ENCODE measurements around the gene F11.

DNA sequence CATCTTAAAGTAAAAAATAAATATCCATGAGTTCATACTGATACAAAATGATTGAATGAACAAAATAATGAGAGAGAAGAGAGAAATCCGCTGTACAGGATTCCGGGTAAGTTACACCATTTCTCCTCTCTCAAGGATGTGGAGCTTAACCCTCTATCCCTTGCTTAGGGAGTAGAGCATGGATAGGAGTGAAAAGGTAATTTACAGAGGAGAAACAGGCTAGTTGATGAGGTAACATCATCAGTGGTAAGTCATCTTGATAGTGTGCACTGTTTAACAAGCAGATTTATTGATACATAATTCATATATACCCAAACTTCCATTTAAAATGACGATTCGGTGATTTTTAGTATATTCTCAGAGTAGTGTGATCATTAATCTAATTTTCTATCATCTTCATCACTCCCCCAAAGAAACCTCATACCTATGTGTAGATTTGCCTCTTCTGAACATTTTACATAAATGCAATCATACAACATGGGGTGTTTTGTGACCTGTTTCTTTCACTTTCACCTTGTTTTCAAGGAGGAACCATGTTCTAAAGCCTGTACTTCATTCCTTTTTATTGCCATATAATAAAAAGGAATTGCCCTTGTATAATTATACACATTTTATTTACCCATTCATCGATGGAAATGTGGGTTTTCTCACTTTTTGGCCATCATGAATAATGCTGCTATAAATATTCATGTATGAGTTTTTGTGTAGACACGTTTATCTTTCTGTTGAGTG is 34.8 kb downstream of the F11 start:
- TF ChIP-seq, protein P1, sequence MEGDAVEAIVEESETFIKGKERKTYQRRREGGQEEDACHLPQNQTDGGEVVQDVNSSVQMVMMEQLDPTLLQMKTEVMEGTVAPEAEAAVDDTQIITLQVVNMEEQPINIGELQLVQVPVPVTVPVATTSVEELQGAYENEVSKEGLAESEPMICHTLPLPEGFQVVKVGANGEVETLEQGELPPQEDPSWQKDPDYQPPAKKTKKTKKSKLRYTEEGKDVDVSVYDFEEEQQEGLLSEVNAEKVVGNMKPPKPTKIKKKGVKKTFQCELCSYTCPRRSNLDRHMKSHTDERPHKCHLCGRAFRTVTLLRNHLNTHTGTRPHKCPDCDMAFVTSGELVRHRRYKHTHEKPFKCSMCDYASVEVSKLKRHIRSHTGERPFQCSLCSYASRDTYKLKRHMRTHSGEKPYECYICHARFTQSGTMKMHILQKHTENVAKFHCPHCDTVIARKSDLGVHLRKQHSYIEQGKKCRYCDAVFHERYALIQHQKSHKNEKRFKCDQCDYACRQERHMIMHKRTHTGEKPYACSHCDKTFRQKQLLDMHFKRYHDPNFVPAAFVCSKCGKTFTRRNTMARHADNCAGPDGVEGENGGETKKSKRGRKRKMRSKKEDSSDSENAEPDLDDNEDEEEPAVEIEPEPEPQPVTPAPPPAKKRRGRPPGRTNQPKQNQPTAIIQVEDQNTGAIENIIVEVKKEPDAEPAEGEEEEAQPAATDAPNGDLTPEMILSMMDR (IDR thresholded peaks at IDR 0.05; ENCODE audit: low read depth, low read length): no peak
- TF ChIP-seq EZH2phosphoT487 (IDR thresholded peaks at IDR 0.05; ENCODE audit: low read depth): no peak

All from OCI-LY3 (cell line).